Mammary epithelial cell (primary cell): ENCODE data around the gene TNFSF13.

ENCODE experiments used
- CTCF ChIP-seq, 2 donors: IDR thresholded peaks in 1 of 2; conservative IDR thresholded peaks in 1 of 2; 2 replicates each; pipeline ENCODE4 v1.5.1; 2011 to 2012; ENCODE audit warnings: inconsistent platforms in 2 of 2, low read length in 2 of 2, mild to moderate bottlenecking in 2 of 2, control low read depth in 1 of 2, low read depth in 1 of 2; ENCODE audit not compliant: insufficient read depth in 1 of 2; ENCODE audit errors: extremely low read depth in 1 of 2
- EZH2 ChIP-seq: IDR thresholded peaks from 2 replicates; pipeline ENCODE4 v1.6.1; 2012; ENCODE audit warnings: low read length, inconsistent platforms, borderline replicate concordance

GRCh38 chr17:7592422-7593021, 34.0 kb downstream of the TNFSF13 start:
- TF ChIP-seq CTCF (conservative IDR thresholded peaks at IDR 0.05 in 1 of 2, IDR thresholded peaks at IDR 0.05 in 1 of 2; ENCODE audit: extremely low read depth in 1 of 2, insufficient read depth in 1 of 2, low read depth in 1 of 2, low read length in 2 of 2) (no peak), EZH2 (no peak)
